Activated naive CD8-positive, alpha-beta T cell treated with anti-CD3 and anti-CD28 coated beads for 36 hours (primary cell): ENCODE results near the gene MAPK8IP3. TPM values are rescaled to one million over a fixed set of nuclear protein-coding genes. Genes with fewer than 3 reads are reported as not detected.
"Not testable (repeated sequence)": the region's sequence is repeated elsewhere in the genome, so short reads cannot be mapped to it uniquely, and the experiment has no call there.

ENCODE experiments used
- DNase-seq: peaks from one replicate; pipeline ENCODE4 v3.0.0; 2021
- H3K27ac Mint-ChIP-seq: one replicate; pipeline ENCODE4 v1.8.0; 2022; ENCODE audit warnings: mild to moderate bottlenecking, moderate library complexity, mixed read lengths
- H3K27me3 Mint-ChIP-seq: one replicate; pipeline ENCODE4 v1.8.0; 2022; ENCODE audit warnings: mild to moderate bottlenecking, mixed read lengths
- H3K36me3 Mint-ChIP-seq: one replicate; pipeline ENCODE4 v1.8.0; 2021; ENCODE audit warnings: mild to moderate bottlenecking, mixed read lengths
- H3K4me1 Mint-ChIP-seq: one replicate; pipeline ENCODE4 v1.8.0; 2021; ENCODE audit warnings: mixed read lengths
- H3K4me3 Mint-ChIP-seq: one replicate; pipeline ENCODE4 v1.8.0; 2022; ENCODE audit warnings: mild to moderate bottlenecking, moderate library complexity, mixed read lengths
- H3K9me3 Mint-ChIP-seq: one replicate; pipeline ENCODE4 v1.8.0; 2022; ENCODE audit warnings: mixed read lengths
- total RNA-seq, 2 experiments: library from RNA; stranded (reverse); gene quantifications; one replicate each; pipeline ENCODE4 v1.2.3, GENCODE V29; 2021

MAPK8IP3 gene
- total RNA-seq, 2 experiments from 2014 or later, result 46.7 to 47.3 TPM

DNA sequence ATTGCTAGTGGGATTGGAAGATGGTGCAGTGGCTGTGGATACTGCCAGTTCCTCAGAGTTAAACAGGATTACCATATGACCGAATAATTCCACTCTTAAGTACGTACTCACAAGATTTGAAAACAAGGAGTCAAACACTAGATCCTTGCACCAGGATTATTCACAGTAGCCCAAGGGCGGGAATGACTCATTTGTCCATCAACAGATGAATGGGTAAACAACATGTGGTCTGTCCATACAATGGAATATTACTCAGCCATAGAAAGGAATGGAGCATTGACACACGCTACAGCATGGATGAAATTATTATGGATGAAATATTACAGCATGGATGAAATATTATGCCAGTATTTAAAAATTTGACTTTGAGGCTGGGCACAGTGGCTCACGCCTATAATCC, 9.1 kb upstream of the MAPK8IP3 start:
- Mint-ChIP-seq H3K36me3 (peaks cover 17% of the 10 kb centered on the region), H3K4me3 (no peak overlapping the region), H3K9me3 (no peaks in the 10 kb centered on the region), H3K27me3 (no peaks in the 10 kb centered on the region), H3K4me1 (no peaks in the 10 kb centered on the region), H3K27ac (no peak overlapping the region)
- no peak for DNase-seq

DNA sequence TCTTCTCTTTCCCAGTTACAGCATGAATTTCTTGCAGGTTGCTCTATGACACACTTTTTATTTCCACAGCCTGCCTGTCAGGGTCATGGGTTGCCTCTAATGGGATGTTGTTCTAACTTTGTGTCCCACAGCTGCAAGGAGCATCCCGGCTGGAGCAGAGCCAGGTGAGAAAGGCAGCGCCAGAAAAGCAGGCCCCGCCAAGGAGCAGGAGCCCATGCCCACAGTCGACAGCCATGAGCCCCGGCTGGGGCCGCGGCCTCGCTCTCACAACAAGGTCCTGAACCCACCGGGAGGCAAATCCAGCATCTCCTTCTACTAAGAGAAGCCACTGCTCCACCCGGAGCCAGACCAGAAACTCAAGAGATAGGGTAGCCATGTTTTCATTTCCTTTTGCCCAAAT, 7.3 kb upstream of the MAPK8IP3 start:
- Mint-ChIP-seq H3K27ac (no peak overlapping the region), H3K4me1 (peaks cover under 1% of the 10 kb centered on the region), H3K4me3 (no peak overlapping the region), H3K9me3 (no peaks in the 10 kb centered on the region), H3K36me3 (peaks cover 13% of the 10 kb centered on the region), H3K27me3 (no peaks in the 10 kb centered on the region)
- DNase-seq, result no peak

DNA sequence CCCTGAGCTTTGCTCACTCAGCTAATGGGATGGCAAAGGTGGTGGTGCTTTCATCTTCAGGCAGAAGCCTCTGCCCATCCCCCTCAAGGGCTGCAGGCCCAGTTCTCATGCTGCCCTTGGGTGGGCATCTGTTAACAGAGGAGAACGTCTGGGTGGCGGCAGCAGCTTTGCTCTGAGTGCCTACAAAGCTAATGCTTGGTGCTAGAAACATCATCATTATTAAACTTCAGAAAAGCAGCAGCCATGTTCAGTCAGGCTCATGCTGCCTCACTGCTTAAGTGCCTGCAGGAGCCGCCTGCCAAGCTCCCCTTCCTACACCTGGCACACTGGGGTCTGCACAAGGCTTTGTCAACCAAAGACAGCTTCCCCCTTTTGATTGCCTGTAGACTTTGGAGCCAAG, 5.7 kb upstream of the MAPK8IP3 start:
- Mint-ChIP-seq H3K36me3 (peaks cover 13% of the 10 kb centered on the region), H3K27ac (no peak overlapping the region)

DNA sequence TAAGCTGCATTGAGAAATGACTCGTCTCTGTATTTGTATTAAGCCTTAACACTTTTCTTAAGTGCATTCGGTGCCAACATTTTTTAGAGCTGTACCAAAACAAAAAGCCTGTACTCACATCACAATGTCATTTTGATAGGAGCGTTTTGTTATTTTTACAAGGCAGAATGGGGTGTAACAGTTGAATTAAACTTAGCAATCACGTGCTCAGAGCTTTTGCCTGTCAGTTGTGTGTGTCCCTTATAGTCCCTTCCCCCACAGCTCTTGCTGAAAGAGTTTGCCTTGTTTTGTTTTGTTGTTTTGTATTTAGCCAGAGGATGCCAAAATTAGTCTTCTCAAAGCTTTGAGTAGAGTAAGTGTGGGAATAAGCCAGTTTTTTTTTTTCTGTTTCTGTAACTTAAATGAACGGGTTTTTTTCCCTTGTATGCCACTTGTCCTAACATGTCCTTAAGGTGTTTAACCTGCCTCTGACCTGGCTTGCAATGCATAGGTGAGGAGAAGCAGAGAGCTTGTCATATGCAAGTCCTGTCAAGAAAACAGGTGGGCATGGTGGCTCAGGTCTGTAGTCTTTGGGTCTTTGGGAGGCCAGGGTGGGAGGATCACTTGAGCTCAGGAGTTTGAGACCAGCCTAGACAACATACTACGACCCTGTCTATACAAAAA, 4.6 kb upstream of the MAPK8IP3 start:
- H3K9me3 Mint-ChIP-seq, result no peaks in the 10 kb centered on the region
- no peak overlapping the region for H3K4me3 Mint-ChIP-seq
- no peak for DNase-seq
- no peaks in the 10 kb centered on the region for H3K27me3 Mint-ChIP-seq
- H3K36me3 Mint-ChIP-seq, result peaks cover 11% of the 10 kb centered on the region
- peaks cover 8% of the 10 kb centered on the region for H3K4me1 Mint-ChIP-seq
- H3K27ac Mint-ChIP-seq, result peak overlapping the region; percentile 19

More for the DNA sequence above, 5.7 kb upstream of the MAPK8IP3 start:
- Mint-ChIP-seq H3K4me3 (no peak overlapping the region), H3K9me3 (no peaks in the 10 kb centered on the region), H3K27me3 (no peaks in the 10 kb centered on the region), H3K4me1 (peaks cover 8% of the 10 kb centered on the region)
- DNase-seq, result no peak

- peak overlapping the region; percentile 94 for H3K4me3 Mint-ChIP-seq
- H3K9me3 Mint-ChIP-seq, H3K27me3 Mint-ChIP-seq: not testable (repeated sequence)
- DNase-seq, result peak; percentile 32
- peak overlapping the region; percentile 93 for H3K27ac Mint-ChIP-seq
- peaks cover 10% of the 10 kb centered on the region for H3K36me3 Mint-ChIP-seq
- H3K4me1 Mint-ChIP-seq, result peaks cover 23% of the 10 kb centered on the region
Measured at GRCh38 chr16:1705324-1705687, 689 bp upstream of the MAPK8IP3 start.

DNA sequence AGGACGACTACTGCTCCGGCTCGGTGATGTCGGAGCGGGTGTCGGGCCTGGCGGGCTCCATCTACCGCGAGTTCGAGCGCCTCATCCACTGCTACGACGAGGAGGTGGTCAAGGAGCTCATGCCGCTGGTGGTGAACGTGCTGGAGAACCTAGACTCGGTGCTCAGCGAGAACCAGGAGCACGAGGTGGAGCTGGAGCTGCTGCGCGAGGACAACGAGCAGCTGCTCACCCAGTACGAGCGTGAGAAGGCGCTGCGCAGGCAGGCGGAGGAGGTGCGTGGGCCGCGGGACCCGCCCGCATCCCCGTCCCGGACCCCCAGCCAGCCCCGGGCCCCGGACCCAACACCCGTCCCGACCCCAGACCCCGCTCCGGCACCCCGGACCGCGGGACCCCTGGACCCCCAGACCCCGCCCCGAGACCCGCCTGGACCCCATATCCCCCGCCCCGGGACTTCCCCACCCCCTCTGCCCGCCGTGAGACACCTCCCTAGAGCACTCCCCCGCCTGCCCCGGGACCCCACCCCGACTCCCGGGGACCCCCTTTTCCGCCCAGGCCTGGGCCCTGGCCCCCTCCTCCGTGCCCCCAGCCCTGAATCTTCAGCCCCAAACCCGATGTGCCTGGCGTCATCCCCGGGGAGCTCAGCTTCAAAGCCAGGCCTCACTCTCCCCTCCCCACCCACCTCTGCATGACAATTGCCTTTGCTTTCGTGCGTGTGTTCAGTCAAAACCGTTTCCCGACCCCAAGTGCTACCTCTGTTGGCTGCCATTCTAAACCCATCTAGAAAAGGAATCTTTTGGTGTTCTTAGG, 594 bp downstream of the MAPK8IP3 start:
- Mint-ChIP-seq H3K36me3 (peaks cover 10% of the 10 kb centered on the region), H3K4me1 (peaks cover 26% of the 10 kb centered on the region), H3K27ac (peak overlapping the region; percentile 93), H3K27me3 (no peaks in the 10 kb centered on the region), H3K4me3 (peak overlapping the region; percentile 94), H3K9me3 (no peaks in the 10 kb centered on the region)
- peak; percentile 53 for DNase-seq

DNA sequence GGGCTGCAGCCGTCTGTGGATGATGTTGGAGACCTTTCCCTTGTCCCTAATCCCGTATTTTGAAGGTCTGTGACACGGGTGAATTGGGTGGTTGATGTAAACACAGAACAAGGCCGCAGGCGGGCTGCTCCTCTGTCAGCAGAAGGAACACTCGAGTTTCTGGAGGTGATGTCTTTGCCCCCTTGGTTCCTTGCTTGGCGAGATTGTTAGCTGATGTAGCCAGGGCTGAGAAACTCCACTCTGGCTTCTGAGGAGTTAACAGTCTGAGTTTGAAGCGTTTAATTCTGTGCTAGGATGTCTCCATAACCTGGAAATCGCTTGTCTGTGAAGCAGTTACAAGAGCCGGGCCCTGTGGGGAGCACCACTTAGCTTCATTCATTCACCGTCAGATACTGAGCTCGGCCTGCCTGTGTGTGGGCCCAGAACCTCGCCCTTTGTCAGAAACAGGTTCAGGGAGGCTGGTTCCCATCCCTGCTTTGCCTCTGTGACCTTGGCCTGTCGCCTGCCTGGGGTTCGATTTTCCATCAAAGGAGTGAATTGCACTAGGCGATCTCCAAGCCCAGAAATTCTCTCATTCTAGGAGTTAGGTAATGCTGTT, 1.3 kb downstream of the MAPK8IP3 start:
- Mint-ChIP-seq H3K27ac (peak overlapping the region; percentile 84), H3K4me1 (peaks cover 26% of the 10 kb centered on the region), H3K9me3 (no peaks in the 10 kb centered on the region), H3K27me3 (no peaks in the 10 kb centered on the region), H3K36me3 (peaks cover 8% of the 10 kb centered on the region), H3K4me3 (peak overlapping the region; percentile 89)
- no peak for DNase-seq

DNA sequence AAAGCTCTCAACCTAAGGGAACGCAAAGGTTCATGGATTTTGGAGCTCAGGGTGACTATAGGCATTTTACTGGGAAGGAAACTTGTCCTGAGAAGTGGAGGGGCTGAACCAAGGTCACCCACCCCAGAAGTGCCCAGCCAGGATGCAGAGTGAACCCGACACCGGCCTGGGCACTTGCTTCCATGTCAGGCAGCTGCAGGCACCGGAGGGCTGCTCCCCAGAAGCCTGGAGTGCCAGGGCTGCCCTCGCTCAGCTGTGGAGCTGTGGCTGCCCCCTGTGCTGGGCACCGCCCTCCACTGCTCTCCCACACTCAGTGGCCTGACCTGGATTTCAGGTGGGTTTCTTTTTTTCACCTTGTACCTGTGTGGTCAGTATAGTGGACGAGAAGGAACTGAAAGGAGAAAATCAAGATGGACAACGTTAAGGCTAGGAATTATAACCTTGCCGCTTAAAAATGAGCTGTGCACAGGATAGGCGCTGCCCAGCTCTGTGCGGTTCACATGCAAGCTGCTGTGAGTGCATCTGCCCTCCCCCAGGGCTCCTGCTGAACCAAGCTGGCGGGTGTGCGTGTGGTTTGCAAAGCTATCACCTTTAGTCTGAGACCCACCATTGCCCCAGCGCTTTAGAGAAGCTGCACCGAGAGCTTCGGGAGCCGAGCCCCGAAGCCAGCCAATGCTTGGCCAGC, 2.2 kb downstream of the MAPK8IP3 start:
- H3K9me3 Mint-ChIP-seq, result no peaks in the 10 kb centered on the region
- no peak for DNase-seq
- H3K4me1 Mint-ChIP-seq, result peaks cover 31% of the 10 kb centered on the region
- no peaks in the 10 kb centered on the region for H3K27me3 Mint-ChIP-seq
- H3K4me3 Mint-ChIP-seq, result peak overlapping the region; percentile 89
- no peak overlapping the region for H3K27ac Mint-ChIP-seq
- peaks cover 7% of the 10 kb centered on the region for H3K36me3 Mint-ChIP-seq

DNA sequence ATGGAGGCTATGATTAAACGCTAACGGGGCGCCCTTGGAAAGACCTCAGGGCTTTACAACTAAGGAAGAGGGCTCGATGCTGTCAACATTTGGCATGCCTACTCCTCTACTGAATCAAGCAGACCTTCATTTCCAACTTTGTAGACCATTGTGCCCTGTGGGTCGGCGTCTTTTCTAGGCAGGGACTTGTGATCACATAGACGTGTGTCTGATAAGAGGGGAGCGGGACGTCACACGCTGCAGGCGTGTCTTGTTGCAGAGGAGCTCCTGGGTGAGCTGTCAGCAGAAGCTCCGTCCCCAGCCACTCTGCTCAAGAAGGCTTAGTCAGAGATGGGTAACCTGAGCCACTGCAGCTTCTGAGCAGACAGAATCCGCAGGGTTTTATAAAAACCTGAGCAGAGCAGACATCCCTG, 2.8 kb downstream of the MAPK8IP3 start:
- H3K27ac Mint-ChIP-seq, result no peak overlapping the region
- H3K36me3 Mint-ChIP-seq, result peaks cover 5% of the 10 kb centered on the region
- H3K9me3 Mint-ChIP-seq, result no peaks in the 10 kb centered on the region
- H3K27me3 Mint-ChIP-seq, result no peaks in the 10 kb centered on the region
- DNase-seq, result no peak
- H3K4me1 Mint-ChIP-seq, result peaks cover 32% of the 10 kb centered on the region
- H3K4me3 Mint-ChIP-seq, result peak overlapping the region; percentile 53

- Mint-ChIP-seq H3K4me3 (no peak overlapping the region), H3K36me3 (peaks cover 2% of the 10 kb centered on the region), H3K27me3 (no peaks in the 10 kb centered on the region), H3K9me3 (no peaks in the 10 kb centered on the region), H3K27ac (no peak overlapping the region), H3K4me1 (peaks cover 33% of the 10 kb centered on the region)
- DNase-seq, result no peak
Measured at GRCh38 chr16:1709356-1709755, 3.4 kb downstream of the MAPK8IP3 start.

DNA sequence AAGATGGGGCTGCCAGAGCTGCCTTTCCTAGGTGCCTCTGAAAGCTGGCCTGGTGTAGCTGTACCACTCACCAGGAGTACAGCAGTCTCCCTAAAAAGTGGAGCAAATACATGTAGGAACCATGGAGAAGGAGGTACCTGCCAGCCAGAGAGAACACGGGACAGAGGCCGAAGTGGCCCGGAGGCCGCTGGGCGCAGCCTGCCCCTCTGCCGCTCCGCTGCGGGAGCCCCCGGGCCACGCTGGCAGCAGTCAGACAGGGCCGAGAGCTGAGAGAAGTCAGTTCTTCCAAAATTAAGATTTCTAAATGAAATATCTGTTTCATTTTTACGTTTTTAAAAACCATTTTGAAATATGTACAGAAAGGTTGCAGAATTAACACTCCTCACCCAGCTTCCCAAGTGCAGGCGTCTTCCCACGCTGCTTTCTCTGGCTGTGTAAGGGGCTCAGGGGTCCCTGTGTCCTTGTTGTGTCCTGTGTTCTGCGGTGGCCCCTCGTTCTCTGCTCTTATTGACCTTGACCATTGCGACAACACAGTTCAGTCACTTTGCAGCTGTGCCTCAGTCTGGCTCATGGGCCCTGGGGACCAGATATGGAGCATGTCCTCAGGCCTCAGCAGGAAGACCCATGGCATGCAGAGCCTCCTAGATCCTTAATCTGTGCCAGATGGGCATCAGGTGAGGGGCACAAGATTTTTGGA, 5.0 kb downstream of the MAPK8IP3 start:
- H3K27me3 Mint-ChIP-seq, result no peaks in the 10 kb centered on the region
- DNase-seq, result no peak
- H3K4me3 Mint-ChIP-seq, result no peak overlapping the region
- peaks cover 4% of the 10 kb centered on the region for H3K36me3 Mint-ChIP-seq
- H3K9me3 Mint-ChIP-seq, result no peaks in the 10 kb centered on the region
- no peak overlapping the region for H3K27ac Mint-ChIP-seq
- peaks cover 30% of the 10 kb centered on the region for H3K4me1 Mint-ChIP-seq

DNA sequence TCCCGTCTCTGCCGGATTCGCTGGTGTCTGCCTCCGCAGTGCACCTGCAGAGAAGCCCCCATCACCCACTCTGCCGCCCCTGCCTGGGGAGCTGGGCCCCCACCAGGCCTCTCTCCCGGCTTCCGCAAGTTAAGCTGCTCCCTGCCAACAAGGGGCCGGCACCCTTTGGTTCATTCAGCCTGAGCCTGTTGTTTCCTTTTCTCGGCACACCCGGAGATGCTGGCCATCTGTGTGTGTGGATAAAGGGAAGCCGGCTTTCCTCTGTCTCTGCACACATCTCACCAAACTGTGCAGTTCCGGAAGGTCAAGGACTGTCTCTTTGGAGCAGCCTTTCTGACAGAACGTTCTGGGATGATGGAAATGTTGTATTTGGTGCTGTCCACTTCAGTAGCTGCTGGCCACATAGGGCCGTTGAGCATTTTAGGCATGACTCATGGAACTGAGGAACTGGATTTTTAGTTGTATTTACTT, 6.8 kb downstream of the MAPK8IP3 start:
- H3K27me3 Mint-ChIP-seq, result no peaks in the 10 kb centered on the region
- DNase-seq, result no peak
- no peaks in the 10 kb centered on the region for H3K9me3 Mint-ChIP-seq
- no peak overlapping the region for H3K27ac Mint-ChIP-seq
- peaks cover 20% of the 10 kb centered on the region for H3K4me1 Mint-ChIP-seq
- peaks cover 3% of the 10 kb centered on the region for H3K36me3 Mint-ChIP-seq
- H3K4me3 Mint-ChIP-seq, result no peak overlapping the region

- Mint-ChIP-seq H3K36me3 (peaks cover 2% of the 10 kb centered on the region), H3K27ac (peak overlapping the region; percentile 43), H3K4me1 (peaks cover 19% of the 10 kb centered on the region), H3K4me3 (no peak overlapping the region), H3K9me3 (no peaks in the 10 kb centered on the region), H3K27me3 (no peaks in the 10 kb centered on the region)
- no peak for DNase-seq
Measured at GRCh38 chr16:1713331-1713730, 7.3 kb downstream of the MAPK8IP3 start.

- Mint-ChIP-seq H3K36me3 (peaks cover 2% of the 10 kb centered on the region), H3K9me3 (no peaks in the 10 kb centered on the region), H3K4me1 (peaks cover 15% of the 10 kb centered on the region), H3K4me3 (no peak overlapping the region), H3K27ac (peak overlapping the region; percentile 43), H3K27me3 (no peaks in the 10 kb centered on the region)
- no peak for DNase-seq
Measured at GRCh38 chr16:1713933-1714332, 7.9 kb downstream of the MAPK8IP3 start.
